IMR-90 (cell line): ENCODE measurements around the gene CD300H.

Source experiments
- BHLHE40 ChIP-seq: fragments of 150-350 bp; IDR thresholded peaks from 2 replicates; pipeline ENCODE4 v1.6.1; 2016; ENCODE audit warnings: mild to moderate bottlenecking, low read depth, low read length
- CEBPB ChIP-seq: IDR thresholded peaks from 2 replicates; pipeline ENCODE4 v1.6.1; 2012; ENCODE audit warnings: low read depth, low read length, improper control_type of control experiment
- CHD1 ChIP-seq: IDR thresholded peaks from 2 replicates; pipeline ENCODE4 v1.6.1; 2012; ENCODE audit warnings: low read depth, low read length, improper control_type of control experiment
- ELK1 ChIP-seq: fragments of 150-350 bp; IDR thresholded peaks from 2 replicates; pipeline ENCODE4 v1.6.1; 2016; ENCODE audit warnings: low read depth, mild to moderate bottlenecking, low read length, moderate library complexity, borderline replicate concordance
- FOS ChIP-seq: fragments of 150-350 bp; IDR thresholded peaks from 2 replicates; pipeline ENCODE4 v1.6.1; 2016; ENCODE audit warnings: low read depth, low read length
- MAFK ChIP-seq: IDR thresholded peaks from 2 replicates; pipeline ENCODE4 v1.6.1; 2012; ENCODE audit warnings: low read depth, low read length, improper control_type of control experiment
- MAZ ChIP-seq: IDR thresholded peaks from 2 replicates; pipeline ENCODE4 v1.6.1; 2012; ENCODE audit warnings: low read depth, mild to moderate bottlenecking, low read length, improper control_type of control experiment, moderate library complexity, borderline replicate concordance
- NFE2L2 ChIP-seq: fragments of 150-350 bp; IDR thresholded peaks from 2 replicates; pipeline ENCODE4 v1.6.1; 2016; ENCODE audit warnings: low read depth, mild to moderate bottlenecking, low read length
- POLR2A ChIP-seq: IDR thresholded peaks from 2 replicates; pipeline ENCODE4 v1.6.1; 2012; ENCODE audit warnings: mild to moderate bottlenecking, low read depth, low read length
- RAD21 ChIP-seq: IDR thresholded peaks from 2 replicates; pipeline ENCODE4 v1.6.1; 2012; ENCODE audit warnings: low read length, improper control_type of control experiment
- RCOR1 ChIP-seq: IDR thresholded peaks from 2 replicates; pipeline ENCODE4 v1.6.1; 2012; ENCODE audit warnings: mild to moderate bottlenecking, low read length, improper control_type of control experiment; ENCODE audit not compliant: insufficient replicate concordance
- RFX5 ChIP-seq: IDR thresholded peaks from 2 replicates; pipeline ENCODE4 v1.8.0; 2012; ENCODE audit warnings: low read depth, mild to moderate bottlenecking, low read length, moderate library complexity
- TF ChIP-seq, protein P1 (sequence below): conservative IDR thresholded peaks from 2 replicates; pipeline ENCODE4 v1.5.1; 2012; ENCODE audit warnings: mild to moderate bottlenecking, low read depth, low read length, improper control_type of control experiment
- TF ChIP-seq, protein P2 (sequence below): fragments of 150-350 bp; IDR thresholded peaks from 2 replicates; pipeline ENCODE4 v1.6.1; 2017; ENCODE audit warnings: mild to moderate bottlenecking, antibody characterized with exemption, low read length, low read depth

GRCh38 chr17:74598346-74599022 lies 31.2 kb upstream of the CD300H start:
- TF ChIP-seq, protein P1, sequence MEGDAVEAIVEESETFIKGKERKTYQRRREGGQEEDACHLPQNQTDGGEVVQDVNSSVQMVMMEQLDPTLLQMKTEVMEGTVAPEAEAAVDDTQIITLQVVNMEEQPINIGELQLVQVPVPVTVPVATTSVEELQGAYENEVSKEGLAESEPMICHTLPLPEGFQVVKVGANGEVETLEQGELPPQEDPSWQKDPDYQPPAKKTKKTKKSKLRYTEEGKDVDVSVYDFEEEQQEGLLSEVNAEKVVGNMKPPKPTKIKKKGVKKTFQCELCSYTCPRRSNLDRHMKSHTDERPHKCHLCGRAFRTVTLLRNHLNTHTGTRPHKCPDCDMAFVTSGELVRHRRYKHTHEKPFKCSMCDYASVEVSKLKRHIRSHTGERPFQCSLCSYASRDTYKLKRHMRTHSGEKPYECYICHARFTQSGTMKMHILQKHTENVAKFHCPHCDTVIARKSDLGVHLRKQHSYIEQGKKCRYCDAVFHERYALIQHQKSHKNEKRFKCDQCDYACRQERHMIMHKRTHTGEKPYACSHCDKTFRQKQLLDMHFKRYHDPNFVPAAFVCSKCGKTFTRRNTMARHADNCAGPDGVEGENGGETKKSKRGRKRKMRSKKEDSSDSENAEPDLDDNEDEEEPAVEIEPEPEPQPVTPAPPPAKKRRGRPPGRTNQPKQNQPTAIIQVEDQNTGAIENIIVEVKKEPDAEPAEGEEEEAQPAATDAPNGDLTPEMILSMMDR = no peak
- no peak for TF ChIP-seq NFE2L2
- no peak for TF ChIP-seq ELK1
- no peak for TF ChIP-seq RCOR1
- no peak for TF ChIP-seq MAFK
- no peak for TF ChIP-seq MAZ
- no peak for TF ChIP-seq RAD21
- no peak for TF ChIP-seq CEBPB
- TF ChIP-seq BHLHE40 = no peak
- no peak for TF ChIP-seq POLR2A
- TF ChIP-seq RFX5 = no peak
- no peak for TF ChIP-seq FOS
- TF ChIP-seq, protein P2, sequence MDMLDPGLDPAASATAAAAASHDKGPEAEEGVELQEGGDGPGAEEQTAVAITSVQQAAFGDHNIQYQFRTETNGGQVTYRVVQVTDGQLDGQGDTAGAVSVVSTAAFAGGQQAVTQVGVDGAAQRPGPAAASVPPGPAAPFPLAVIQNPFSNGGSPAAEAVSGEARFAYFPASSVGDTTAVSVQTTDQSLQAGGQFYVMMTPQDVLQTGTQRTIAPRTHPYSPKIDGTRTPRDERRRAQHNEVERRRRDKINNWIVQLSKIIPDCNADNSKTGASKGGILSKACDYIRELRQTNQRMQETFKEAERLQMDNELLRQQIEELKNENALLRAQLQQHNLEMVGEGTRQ = no peak
- no peak for TF ChIP-seq CHD1
